DND-41 (cell line): ENCODE measurements around the gene WDR31.

Experiments
- EZH2 ChIP-seq: IDR thresholded peaks from 3 replicates; pipeline ENCODE4 v1.6.1; 2012; ENCODE audit warnings: borderline replicate concordance, low read depth, mild to moderate bottlenecking, moderate library complexity, low read length, inconsistent platforms; ENCODE audit not compliant: severe bottlenecking
- TF ChIP-seq, protein P1 (sequence below): IDR thresholded peaks from 2 replicates; pipeline ENCODE4 v1.5.1; 2012; ENCODE audit warnings: borderline replicate concordance, low read length, moderate library complexity, mild to moderate bottlenecking; ENCODE audit not compliant: poor library complexity, severe bottlenecking; ENCODE audit errors: extremely low read depth

DNA sequence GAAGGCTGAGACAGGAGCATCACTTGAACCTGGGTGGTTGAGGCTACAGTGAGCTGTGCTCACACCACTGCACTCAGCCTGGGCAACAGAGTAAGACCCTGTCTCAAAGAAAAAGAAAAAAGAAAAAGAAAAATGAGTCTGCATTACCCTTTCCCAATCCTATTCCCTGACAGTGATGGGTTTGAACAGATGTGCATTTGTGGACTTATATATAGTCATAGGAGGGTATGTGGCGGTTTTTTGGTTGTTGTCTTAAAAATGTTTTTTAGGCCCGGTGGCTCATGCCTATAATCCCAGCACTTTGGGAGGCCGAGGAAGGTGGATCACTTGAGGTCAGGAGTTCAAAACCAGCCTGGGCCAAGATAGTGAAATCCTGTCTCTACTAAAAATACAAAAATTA is 23.3 kb upstream of the WDR31 start:
- TF ChIP-seq, protein P1, sequence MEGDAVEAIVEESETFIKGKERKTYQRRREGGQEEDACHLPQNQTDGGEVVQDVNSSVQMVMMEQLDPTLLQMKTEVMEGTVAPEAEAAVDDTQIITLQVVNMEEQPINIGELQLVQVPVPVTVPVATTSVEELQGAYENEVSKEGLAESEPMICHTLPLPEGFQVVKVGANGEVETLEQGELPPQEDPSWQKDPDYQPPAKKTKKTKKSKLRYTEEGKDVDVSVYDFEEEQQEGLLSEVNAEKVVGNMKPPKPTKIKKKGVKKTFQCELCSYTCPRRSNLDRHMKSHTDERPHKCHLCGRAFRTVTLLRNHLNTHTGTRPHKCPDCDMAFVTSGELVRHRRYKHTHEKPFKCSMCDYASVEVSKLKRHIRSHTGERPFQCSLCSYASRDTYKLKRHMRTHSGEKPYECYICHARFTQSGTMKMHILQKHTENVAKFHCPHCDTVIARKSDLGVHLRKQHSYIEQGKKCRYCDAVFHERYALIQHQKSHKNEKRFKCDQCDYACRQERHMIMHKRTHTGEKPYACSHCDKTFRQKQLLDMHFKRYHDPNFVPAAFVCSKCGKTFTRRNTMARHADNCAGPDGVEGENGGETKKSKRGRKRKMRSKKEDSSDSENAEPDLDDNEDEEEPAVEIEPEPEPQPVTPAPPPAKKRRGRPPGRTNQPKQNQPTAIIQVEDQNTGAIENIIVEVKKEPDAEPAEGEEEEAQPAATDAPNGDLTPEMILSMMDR = no peak
- TF ChIP-seq EZH2 = no peak
